ENCODE measurements around the gene YWHAG. TPM values are rescaled to one million over a fixed set of nuclear protein-coding genes. Genes with fewer than 3 reads are reported as not detected.
"Not testable (repeated sequence)": the region's sequence is repeated elsewhere in the genome, so short reads cannot be mapped to it uniquely, and the experiment has no call there.

YWHAG gene
- total and polyA plus RNA-seq, 4 donors, result 11.6 to 46.7 (median 43.5) TPM

GRCh38 chr7:76395605-76395964 lies 36.8 kb upstream of the YWHAG start:
- H3K9me3 ChIP-seq (ENCODE audit: control insufficient read depth in 4 of 4, low read length in 3 of 4); H3K4me3 ChIP-seq (ENCODE audit: low read depth in 1 of 3, low read length in 3 of 3); H3K36me3 ChIP-seq (ENCODE audit: control insufficient read depth in 4 of 4, insufficient read depth in 3 of 4, low read depth in 1 of 4, low read length in 3 of 4); DNase-seq (ENCODE audit: low spot score); H3K9ac ChIP-seq (ENCODE audit: low read depth in 1 of 2, low read length in 2 of 2); H3K27me3 ChIP-seq (ENCODE audit: control insufficient read depth in 4 of 4, insufficient read depth in 4 of 4, low read length in 3 of 4); H3K27ac ChIP-seq (ENCODE audit: low read depth in 1 of 2, low read length in 2 of 2): not testable (repeated sequence)
- 95% methylated on average over 11 of the region's 11 CpGs for WGBS
- H3K4me1 ChIP-seq (ENCODE audit: control insufficient read depth in 4 of 4, insufficient read depth in 4 of 4, low read length in 3 of 4), result peaks cover 3 to 25% (median 14%) of the 10 kb centered on the region in 4 donors

GRCh38 chr7:76394957-76395356 lies 36.2 kb upstream of the YWHAG start:
- no peak overlapping the region for H3K27ac ChIP-seq (ENCODE audit: low read depth in 1 of 2, low read length in 2 of 2)
- 89% methylated on average over 9 of the region's 9 CpGs for WGBS
- no peak for DNase-seq (ENCODE audit: low spot score)
- H3K36me3 ChIP-seq (ENCODE audit: control insufficient read depth in 4 of 4, insufficient read depth in 3 of 4, low read depth in 1 of 4, low read length in 3 of 4), result no peaks in the 10 kb centered on the region
- no peak overlapping the region for H3K9ac ChIP-seq (ENCODE audit: low read depth in 1 of 2, low read length in 2 of 2)
- no peaks in the 10 kb centered on the region for H3K9me3 ChIP-seq (ENCODE audit: control insufficient read depth in 4 of 4, low read length in 3 of 4)
- no peaks in the 10 kb centered on the region for H3K27me3 ChIP-seq (ENCODE audit: control insufficient read depth in 4 of 4, insufficient read depth in 4 of 4, low read length in 3 of 4)
- H3K4me1 ChIP-seq (ENCODE audit: control insufficient read depth in 4 of 4, insufficient read depth in 4 of 4, low read length in 3 of 4), result peaks cover 3 to 25% (median 14%) of the 10 kb centered on the region in 4 donors
- TF ChIP-seq RAD21 (IDR thresholded peaks at IDR 0.05) (no peak), YY1 (IDR thresholded peaks at IDR 0.05) (no peak), RXRA (IDR thresholded peaks at IDR 0.05) (no peak), NR2F2 (IDR thresholded peaks at IDR 0.05) (no peak), ATF3 (IDR thresholded peaks at IDR 0.05) (no peak), EGR1 (IDR thresholded peaks at IDR 0.05; ENCODE audit: low read depth in 2 of 2) (no peak), FOXA2 (IDR thresholded peaks at IDR 0.05) (no peak), GABPA (IDR thresholded peaks at IDR 0.05 in 1 of 2, conservative IDR thresholded peaks at IDR 0.05 in 1 of 2) (no peak), HNF4G (IDR thresholded peaks at IDR 0.05) (no peak), JUND (IDR thresholded peaks at IDR 0.05) (no peak), CTCF (IDR thresholded peaks at IDR 0.05; ENCODE audit: low read depth, low read length, missing input control) (no peak), TAF1 (conservative IDR thresholded peaks at IDR 0.05) (no peak), SP1 (IDR thresholded peaks at IDR 0.05) (no peak)
- H3K4me3 ChIP-seq (ENCODE audit: low read depth in 1 of 3, low read length in 3 of 3), result no peak overlapping the region

GRCh38 chr7:76393116-76394031 lies 34.6 kb upstream of the YWHAG start:
- Histone ChIP-seq H3K27me3 (ENCODE audit: control insufficient read depth in 4 of 4, insufficient read depth in 4 of 4, low read length in 3 of 4) (no peaks in the 10 kb centered on the region), H3K9ac (ENCODE audit: low read depth in 1 of 2, low read length in 2 of 2) (peak overlapping the region; percentile 18 to 48), H3K36me3 (ENCODE audit: control insufficient read depth in 4 of 4, insufficient read depth in 3 of 4, low read depth in 1 of 4, low read length in 3 of 4) (no peaks in the 10 kb centered on the region), H3K27ac (ENCODE audit: low read depth in 1 of 2, low read length in 2 of 2) (peak overlapping the region; percentile 94 to 97), H3K4me1 (ENCODE audit: control insufficient read depth in 4 of 4, insufficient read depth in 4 of 4, low read length in 3 of 4) (peaks cover 3 to 25% (median 14%) of the 10 kb centered on the region in 4 donors), H3K4me3 (ENCODE audit: low read depth in 1 of 3, low read length in 3 of 3) (peak overlapping the region; percentile 67 to 84 (median 71)), H3K9me3 (ENCODE audit: control insufficient read depth in 4 of 4, low read length in 3 of 4) (no peaks in the 10 kb centered on the region)
- TF ChIP-seq NR2F2 (IDR thresholded peaks at IDR 0.05) (no peak), EGR1 (IDR thresholded peaks at IDR 0.05; ENCODE audit: low read depth in 2 of 2) (peak in 1 of 2 donors; percentile 65), RAD21 (IDR thresholded peaks at IDR 0.05) (no peak), REST (IDR thresholded peaks at IDR 0.05) (peak; percentile 0), GABPA (IDR thresholded peaks at IDR 0.05 in 1 of 2, conservative IDR thresholded peaks at IDR 0.05 in 1 of 2) (peak in 1 of 2 donors; percentile 27), HNF4A (conservative IDR thresholded peaks at IDR 0.05) (no peak), SP1 (IDR thresholded peaks at IDR 0.05) (peak; percentile 4)
- DNase-seq (ENCODE audit: low spot score), result peak; percentile 95
- WGBS, result 1% methylated on average over 99 of the region's 99 CpGs
